Activated CD4-positive, alpha-beta T cell treated with anti-CD3 and anti-CD28 coated beads, Interleukin-2, amount 50 U/mL, for 24 hours (primary cell): Measurements from ENCODE around the gene CCDC57.
"Not testable (repeated sequence)": the region's sequence is repeated elsewhere in the genome, so short reads cannot be mapped to it uniquely, and the experiment has no call there.

Experiments
- DNase-seq, 2 donors: peaks; one replicate each; pipeline ENCODE4 v3.0.0-alpha.2; 2020; ENCODE audit warnings: low read depth in 1 of 2, low spot score in 1 of 2

Gene CCDC57

DNA sequence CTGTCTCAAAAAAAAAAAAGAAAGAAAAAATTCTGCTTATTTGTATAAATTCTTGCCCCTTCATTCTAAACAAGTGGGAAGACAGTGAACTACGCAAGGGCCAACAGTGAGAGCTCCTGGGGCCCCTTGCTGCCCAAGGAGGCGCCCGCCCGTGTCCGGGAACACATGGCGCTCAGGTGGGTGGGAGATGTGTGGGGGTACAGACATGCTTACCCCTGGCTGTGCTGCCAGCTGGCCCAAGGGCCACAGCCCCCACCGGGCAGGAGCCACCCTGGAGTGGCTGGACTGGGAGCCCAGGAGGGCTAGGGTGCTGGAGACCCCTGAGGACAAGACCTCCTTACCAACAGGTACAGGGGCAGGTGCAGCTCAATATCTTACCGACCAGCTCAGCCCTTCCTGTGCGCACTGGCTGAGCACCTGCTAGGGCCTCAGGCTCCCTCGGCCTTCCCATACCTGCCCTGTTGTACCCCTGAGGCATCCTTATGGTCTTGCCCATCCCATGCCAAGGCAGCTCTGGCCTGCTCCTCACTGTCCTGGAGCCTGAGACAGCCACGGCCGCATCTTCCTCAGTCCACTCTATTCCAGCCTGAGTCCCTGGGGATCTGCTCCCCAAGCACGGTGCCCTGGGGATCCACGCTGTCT, 56.2 kb downstream of the CCDC57 start:
- no peak for DNase-seq

DNA sequence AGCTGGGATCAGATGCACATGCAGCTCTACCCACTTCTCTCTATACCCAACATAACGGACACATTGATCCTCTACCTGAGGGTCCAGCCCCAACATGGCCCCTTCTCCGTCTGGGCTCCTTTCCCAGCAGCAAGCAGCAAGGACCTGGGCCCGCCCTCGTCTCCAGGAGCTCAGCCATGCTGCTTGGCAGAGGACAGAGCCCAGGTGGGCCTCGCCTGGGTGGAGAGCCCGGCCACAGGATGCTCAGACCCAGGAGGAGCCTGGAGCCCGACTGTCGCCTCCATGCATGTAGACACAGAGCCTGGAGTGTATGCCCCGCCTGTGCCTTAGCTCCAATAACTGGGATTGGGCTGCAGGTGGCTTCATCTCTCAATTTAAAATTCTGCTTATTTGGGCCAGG, 57.0 kb downstream of the CCDC57 start:
- DNase-seq = no peak

DNA sequence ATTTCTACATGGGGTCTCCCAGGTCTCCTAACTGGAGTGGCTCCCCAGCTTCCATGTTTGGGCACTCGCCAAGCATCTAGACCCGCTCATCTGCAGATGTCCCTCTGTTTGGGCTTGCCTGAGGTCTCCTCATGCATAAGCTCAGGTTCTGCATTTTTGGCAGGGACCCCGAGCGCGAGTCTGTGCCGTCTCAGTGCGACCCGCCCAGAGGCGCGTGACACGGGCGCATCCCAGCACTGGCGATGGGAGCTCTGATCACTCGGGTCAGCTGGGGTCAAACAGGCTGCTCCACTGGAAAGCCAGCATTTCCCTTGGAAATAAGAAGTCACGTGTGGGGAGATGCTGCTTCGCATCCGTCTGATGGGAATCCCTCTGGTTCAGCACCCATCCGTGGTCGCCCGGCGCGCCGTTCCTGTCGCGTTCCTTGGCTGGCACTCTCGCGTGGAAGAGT, 57.7 kb downstream of the CCDC57 start:
- DNase-seq = no peak

DNA sequence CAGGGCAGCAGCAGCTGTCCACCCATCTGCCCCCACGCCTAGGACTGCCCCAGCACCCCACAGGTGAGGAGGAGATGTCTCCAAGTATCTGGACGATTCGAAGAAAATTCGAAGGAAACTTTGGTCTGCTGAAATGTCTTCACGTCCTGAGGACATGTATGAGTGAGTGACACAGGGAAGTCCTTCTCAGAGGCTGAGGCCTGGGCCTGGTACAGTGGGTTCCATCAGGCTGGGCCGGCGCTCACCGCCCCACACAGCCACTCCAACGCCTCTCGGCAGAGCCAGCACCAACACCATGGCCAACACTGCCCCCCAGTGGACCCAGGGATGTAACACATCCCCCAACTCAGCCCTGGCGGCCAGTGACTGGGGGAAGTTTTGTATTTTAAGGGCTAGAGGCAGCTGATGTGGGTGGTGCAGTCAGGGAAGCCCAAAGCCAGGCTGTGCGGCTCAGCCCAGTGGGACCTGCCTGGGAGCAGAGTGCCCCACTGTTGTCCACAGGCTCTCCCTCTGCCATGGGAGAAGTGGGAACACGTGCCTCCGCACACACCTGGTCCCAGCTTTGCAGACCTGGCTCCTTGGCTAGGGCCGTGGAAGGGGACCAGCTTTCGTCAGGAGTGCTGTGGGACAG, 58.8 kb downstream of the CCDC57 start:
- DNase-seq = peak; percentile 62 to 73

DNA sequence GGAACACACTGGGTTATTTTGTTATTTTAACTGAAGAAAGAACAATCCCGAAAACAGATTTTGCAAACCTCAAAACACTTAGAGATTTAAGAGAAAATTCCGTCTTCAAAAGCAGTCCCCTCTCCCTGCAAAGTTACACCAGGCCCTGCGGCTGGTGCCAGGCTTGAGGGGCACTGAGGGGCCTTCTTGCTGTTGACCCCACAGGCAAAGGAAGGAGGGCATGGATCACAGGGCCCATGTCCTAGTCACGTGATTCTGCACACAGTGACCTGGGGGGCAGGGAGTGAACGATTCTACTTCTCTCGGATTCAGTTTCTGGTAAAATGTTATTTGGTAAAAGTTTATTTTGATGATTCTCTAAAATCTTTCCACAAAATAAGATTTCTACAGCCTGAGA, 59.3 kb downstream of the CCDC57 start:
- no peak for DNase-seq

DNA sequence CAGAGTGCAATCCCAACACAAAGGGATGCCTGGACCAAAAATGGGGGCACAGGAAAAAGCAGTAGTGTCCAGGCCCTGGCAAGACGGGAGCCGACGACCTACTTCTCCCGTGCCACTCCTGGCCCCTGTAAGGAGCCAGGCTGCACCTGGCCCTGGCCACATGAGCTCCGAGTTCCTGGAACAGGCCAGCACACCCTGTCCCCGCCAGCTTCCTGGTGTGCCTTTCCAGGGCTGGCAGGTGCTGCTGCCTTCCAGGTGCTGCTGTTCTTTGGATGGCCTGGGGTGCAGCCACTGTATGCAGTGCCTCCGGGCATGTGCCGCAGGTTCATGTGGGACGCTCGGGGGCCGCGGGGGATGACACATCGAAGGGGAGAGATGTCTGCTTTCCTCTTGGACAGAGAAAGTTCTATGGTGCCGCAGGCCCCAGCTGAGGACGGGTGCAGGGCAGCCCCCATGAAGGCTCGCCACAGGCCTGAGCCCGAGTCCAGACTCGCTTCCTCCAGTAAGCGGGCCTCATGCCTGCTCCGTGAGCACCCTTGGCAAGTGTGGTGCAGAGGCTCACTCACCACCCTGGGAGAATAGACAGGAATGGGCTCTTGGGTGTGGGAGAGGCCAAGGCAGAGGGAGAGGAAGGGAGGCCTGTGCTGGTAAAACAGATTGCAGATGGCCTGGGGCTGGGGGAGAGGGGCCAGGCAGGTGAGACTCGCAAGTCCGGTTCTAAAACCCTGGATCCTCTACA, 59.9 kb downstream of the CCDC57 start:
- no peak for DNase-seq

DNA sequence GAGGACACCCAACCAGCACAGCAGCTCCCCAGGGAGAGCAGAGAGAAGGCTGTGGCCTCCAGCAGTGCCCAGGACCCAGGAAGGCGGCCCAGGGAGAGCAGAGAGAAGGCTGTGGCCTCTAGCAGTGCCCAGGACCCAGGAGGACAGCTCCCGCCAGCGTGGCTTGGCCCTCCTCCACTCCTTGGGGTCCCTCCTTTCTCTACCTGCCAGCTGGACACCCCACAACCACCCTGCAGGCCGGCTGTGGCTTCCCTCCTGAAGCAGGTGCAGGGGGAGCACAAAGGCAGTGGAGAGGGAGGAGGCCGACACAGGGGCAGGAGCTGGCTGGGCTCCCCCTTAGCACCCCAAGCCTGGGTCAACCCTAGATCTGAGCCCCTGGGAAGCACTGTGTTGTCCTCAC, 60.5 kb downstream of the CCDC57 start:
- DNase-seq = no peak

DNA sequence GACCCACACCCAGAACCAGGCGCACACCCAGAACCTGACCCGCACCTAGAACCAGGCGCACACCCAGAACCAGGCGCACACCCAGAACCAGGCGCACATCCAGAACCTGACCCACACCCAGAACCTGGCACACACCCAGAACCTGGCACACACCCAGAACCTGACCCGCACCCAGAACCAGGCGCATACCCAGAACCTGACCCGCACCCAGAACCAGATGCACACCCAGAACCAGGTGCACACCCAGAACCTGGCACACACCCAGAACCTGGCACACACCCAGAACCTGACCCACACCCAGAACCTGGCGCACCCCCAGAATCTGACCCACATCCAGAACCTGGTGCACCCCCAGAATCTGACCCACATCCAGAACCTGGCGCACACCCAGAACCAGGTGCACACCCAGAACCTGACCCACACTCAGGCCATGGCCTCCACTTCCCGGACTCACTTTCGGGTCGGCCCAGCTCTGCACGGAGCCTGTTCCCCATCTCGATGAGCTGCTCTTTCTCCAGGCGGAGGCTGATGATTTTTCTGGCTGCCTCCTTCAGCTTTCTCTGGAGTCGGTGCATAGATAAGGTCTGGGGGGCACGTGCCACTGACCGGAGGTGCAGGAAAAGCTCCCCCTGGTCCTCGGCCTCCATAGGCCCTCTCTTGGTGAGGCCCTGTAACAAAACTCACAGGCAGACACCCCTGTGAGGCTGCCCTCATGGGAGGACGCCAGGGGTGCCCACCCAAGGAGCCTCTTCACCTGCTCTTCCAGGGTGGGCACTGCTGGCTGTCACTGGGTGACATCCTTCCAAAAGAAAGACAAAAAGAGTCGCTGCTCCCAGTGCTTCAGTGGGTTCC, 61.3 kb downstream of the CCDC57 start:
- no peak for DNase-seq

DNA sequence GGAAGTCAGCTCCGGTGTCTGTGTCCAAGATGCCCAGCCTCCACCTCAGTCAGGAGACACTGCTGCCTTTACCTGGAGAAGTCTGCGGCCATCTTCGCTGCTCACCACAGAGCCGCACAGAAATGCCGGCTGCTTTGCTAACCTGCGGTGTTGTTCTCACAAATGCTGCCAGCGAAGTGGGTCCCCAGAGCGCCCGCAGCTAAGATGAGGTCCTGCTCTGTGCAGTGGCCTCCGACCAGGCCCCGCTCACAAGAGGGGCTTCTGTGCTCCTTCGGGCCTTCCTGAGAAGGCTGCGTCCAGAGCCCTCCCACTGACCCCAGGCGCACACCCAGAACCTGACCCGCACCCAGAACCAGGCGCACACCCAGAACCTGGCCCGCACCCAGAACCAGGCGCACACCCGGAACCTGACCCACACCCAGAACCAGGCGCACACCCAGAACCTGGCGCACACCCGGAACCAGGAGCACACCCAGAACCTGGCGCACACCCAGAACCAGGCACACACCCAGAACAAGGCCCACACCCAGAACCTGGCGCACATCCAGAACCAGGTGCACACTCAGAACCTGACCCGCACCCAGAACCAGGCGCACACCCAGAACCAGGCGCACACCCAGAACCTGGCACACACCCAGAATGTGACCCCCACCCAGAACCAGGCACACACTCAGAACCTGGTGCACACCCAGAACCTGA, 63.1 kb downstream of the CCDC57 start:
- DNase-seq = no peak

DNA sequence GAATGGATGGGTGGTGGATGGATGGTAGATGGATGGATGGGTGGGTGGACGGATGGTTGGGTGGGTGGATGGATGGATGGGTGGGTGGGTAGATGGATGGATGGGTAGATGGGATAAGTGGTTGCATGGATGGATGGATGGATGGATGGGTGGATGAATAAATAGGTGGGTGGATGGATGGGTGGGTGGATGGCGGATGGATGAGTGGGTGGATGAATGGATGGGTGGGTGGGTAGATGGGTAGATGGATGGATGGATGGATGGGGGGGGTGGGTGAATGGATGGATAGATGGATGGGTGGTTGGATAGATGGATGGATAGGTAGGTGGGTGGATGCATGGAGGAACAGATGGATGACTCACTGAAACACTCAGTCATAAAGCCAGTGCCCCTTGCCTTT, 63.6 kb downstream of the CCDC57 start:
- no peak for DNase-seq

DNA sequence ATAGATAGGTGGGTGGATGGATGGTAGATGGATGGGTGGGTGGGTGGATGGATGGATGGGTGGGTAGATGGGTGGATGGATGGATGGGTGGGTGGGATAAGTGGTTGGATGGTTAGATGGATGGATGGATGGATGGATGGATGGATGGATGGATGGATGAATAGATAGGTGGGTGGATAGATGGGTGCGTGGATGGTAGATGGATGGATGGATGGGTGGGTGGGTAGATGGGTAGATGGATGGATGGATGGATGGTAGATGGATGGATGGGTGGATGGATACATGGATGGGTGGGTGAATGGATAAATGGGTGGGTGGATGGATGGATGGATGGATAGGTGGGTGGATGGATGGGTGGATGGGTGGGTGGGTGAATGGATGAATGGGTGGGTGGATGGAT, 64.6 kb downstream of the CCDC57 start:
- DNase-seq = no peak

DNA sequence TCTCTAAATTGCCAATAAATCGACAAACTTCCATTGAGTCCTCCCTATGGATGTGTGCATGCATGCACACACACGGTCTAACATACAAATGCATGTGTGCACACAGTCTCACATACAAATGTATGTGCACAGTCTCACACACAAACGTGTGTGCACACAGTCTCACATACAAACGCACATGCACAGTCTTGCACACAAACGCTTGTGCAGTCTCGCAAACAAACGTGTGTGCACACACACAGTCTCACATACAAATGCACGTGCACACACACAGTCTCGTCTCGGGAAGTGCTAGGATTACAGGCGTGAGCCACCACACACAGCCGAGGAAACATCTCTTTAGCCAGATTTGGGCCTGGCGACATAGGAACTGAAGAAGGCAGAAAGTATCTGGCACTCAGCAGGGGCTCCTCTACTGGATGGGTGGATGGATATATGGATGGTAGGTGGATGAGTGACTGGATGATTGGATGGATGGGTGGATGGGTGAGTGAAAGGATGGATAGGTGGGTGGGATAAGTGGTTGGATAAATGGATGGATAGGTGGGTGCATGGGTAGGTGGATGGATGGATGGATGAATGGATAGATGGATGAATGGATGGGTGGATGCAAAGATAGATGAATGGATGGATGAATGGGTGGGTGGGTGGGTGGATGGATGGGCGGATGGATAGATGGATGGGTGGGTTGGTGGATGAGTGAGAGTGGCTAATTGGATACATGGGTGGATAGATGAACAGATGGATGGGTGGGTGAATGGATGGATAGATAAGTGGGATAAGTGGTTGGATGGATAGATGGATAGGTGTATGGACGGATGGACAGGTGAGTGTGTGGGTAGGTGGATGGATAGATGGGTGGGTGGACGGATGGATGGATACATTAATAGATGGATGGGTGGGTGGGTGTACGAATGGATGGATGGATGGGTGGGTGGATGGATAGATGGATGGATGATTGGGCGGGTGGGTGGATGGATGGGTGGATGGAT, 65.7 kb downstream of the CCDC57 start:
- DNase-seq = no peak

DNA sequence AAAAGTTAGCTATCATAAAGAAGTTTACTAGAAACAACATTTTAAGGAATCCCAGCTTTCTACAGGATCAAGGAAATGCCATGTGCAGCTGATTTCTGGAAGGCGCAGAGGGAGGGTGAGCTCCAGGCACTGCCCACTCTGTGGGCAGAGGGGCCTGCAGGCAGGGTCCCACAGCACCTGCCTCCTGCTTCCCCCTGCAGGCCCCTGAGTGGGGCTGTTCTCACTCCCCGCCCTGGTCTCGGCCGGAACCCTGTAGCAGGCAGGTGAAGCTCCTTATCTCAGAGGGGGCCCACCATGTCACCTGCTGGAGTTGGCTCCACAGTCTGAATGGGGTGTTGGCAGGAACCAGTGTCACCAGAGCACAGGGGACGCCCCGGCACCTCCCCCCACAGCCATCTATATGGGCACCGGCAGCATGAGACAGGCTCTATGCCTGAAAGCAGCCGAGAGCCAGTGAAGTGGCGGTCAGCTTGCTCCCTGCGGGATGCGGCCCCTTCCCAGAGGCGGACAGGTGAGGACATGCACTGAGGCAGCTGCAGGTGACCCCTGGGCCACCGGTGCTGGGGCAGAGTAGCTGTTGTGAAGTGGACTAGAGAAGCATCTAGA, 67.0 kb downstream of the CCDC57 start:
- DNase-seq = no peak

DNA sequence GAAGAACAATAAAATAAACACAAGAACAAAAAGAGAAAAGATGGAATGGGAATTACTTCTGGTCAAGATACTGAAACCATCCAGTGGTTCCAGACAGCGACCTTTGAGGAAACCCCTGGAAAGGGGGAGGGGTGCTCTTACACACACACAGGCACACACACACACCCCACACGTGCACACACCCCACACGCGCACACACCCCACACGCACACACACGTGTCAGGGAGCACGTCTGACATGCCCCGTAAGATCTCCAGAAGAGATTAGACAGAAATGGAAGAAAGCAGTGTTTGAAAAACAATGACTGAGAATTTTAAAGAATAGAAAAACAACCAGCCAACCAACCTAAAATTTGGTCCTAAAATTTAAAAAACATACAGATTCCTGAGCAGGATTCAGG, 69.3 kb downstream of the CCDC57 start:
- DNase-seq = no peak

DNA sequence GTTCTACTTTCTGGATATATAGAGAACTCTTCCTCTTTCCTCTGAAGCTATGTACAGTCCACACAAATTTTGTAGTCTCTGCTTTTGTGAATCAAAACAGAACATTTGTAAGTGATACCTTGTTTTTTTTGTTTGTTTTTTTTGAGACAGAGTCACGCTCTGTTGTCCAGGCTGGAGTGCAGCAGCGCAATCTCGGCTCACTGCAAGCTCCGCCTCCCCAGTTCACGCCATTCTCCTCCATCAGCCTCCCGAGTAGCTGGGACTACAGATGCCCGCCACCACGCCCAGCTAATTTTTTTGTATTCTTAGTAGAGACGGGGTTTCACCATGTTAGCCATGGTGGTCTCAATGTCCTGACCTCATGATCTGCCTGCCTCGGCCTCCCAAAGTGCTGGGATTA, 72.7 kb downstream of the CCDC57 start:
- not testable (repeated sequence) for DNase-seq

DNA sequence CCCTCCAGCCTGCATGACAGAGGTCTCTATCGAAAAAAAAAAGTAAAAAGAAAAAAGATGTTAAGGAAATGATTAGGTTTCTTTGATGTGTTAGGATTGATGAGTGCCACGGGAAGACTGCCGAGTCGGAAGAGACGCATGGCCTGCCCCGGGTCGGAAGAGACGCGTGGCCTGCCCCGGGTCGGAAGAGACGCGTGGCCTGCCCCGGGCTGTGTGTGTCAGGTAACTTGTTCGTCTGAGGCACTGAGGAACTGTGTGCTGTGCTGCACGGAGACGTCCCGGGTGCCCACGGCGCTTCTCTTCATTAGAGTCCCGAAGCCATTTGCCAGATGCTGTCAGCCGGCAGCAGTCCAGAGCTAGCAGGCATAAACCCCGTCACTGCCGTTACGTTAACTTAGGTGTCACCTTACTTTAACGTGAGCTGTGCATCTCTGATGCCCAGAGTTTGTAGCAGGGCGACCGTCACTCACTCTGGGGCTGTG, 74.1 kb downstream of the CCDC57 start:
- DNase-seq = no peak

DNA sequence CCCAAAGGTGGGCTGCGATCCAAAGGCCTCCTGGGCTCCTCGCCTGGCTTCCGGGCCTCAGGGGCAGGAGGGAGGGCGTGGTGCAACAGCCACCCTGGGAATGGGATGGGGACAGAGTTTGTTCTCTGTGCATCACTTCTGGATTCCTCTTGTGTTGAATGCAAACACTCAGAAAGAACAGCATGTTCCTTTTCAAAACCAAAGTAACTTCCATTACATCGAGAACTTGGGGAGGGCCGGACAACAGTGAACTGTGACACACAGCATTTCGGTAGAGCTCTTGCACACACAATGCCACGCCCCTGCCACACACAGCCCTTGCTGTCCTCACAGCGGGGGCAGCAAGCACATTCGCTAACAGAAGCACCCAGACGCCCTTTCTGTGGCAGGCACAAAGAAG, 78.5 kb downstream of the CCDC57 start:
- no peak for DNase-seq

DNA sequence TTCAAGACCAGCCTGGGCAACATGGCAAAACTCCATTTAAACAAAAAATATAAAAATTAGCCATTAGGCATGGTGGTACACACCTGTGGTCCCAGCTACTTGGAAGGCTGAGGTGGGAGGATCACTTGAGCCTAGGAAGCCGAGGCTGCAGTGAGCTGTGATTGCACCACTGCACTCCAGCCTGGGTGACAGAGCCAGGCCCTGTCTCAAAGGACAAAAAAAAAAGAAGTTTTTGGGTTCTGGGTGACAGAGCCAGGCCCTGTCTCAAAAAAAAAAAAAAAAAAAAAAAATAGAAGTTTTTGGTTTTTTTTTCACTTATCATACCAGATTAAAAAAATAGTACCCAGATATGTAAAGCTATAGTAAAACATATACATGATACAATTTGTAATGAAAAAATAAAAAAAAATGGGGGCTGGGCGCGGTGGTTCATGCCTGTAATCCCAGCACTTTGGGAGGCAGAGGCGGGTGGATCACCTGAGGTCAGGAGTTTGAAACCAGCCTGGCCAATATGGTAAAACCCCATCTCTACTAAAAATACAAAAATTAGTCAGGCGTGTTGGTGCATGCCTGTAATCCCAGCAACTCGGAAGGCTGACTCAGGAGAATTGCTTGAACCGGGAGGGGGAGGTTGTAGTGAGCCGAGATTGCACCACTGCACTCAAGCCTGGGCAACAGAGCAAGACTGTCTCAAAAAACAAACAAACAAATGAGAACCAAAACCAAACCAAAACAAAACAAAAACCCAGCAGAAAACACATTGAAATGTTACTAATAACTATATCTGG, 79.3 kb downstream of the CCDC57 start:
- not testable (repeated sequence) for DNase-seq
